GM18868 (cell line): ENCODE data around the gene ZCWPW1.
"Not testable (repeated sequence)": the region's sequence is repeated elsewhere in the genome, so short reads cannot be mapped to it uniquely, and the experiment has no call there.

Experiments
- ATAC-seq: cut with Tn5 transposase; IDR thresholded peaks from one replicate; pipeline ENCODE4 v1.9.1; 2021; ENCODE audit warnings: mild to moderate bottlenecking, moderate library complexity; ENCODE audit not compliant: unreplicated experiment

Gene ZCWPW1

DNA sequence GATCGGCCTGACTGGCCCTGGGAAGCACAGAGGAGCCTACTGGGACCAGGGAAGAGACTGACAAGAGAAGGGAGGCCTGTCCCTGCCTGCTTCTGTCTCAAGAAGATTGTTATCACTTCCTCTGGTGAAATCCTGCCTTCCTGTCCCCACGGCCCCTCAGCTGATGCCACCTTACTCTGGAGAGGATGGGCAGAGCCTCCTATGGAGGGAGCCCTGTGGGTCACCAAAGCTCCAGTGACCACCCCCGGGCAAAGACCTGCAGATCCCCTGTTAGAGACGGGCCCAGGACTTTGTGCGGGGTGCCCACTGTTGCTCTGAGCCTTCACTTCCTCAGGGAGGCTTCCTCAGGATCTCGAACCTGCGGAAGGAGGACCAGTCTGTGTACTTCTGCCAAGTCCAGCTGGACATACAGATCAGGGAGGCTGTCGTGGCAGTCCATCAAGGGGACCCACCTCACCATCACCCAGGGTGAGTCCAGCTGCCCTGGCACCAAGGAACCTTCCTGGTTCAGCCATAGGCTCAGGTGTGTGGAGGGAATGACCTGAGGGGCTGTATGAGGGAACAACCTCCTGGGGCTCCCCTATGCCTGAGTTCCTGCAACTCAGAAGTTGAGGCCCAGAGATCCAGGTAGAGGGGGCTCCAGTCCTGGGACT is 72.0 kb downstream of the ZCWPW1 start:
- no peak for ATAC-seq

DNA sequence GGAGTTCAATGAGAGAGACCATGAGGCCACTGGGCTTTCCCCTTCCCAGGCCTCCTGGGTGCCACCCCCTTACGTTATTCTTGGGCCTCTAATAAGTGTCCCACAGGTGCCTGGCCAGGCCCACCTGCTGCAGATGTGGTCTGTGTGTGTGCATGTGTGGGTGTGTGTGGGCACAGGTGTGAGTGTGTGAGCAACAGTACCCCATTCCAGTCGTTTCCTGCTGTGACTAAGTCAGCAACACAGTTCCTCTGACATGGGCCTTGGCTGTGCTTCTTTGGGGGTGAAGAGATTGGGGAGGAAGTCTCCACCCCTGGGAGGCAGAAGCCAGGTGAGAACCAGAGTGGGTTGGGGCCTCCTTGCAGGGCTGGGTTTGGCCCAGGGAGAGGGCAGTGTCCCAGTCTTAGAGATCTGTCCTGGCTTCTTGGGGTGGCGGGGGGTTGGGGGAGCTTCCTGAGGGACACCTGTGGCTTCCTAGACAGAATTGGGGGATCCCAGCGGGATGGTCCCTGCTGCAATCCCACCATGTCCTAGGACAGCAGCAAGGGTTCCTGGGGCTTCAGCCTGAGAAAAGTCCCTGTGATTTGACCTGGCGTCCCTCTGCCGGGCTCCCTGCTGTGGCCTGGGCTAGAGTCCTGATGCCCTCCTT is 74.7 kb downstream of the ZCWPW1 start:
- no peak for ATAC-seq

GRCh38 chr7:100352984-100353684 is 75.4 kb downstream of the ZCWPW1 start:
- ATAC-seq: no peak

DNA sequence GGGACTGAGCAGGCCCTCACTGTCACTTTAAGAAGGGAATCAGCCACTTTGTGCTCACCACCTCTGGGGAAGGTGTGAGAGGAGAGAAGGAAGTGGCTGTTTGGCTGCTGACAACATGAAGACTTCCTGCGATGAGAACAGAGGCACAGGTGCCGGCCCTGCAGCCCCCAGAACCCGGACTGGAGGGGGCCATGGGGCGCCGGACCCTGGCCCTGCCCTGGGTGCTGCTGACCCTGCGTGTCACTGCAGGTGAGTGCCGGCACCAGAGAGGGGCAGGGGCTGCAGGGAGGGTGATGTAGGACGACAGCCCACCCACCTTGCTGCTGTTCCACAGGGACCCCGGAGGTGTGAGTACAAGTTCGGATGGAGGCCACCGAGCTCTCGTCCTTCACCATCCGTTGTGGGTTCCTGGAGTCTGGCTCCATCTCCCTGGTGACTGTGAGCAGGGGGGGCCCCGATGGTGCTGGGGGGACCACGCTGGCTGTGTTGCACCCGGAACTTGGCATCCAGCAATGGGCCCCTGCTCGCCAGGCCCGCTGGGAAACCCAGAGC is 76.2 kb downstream of the ZCWPW1 start:
- ATAC-seq: not testable (repeated sequence)

- ATAC-seq: no peak
These were observed 76.8 kb downstream of the ZCWPW1 start for GRCh38 chr7:100351657-100352058.
